ENCODE results near the gene HNRNPLL.

GRCh38 chr2:38580115-38580636, 22.6 kb downstream of the HNRNPLL start:
- TF ChIP-seq CTCF (IDR thresholded peaks at IDR 0.05 in 4 of 5, conservative IDR thresholded peaks at IDR 0.05 in 1 of 5) (no peak), POLR2A (IDR thresholded peaks at IDR 0.05) (no peak)
